PFSK-1 (cell line): ENCODE results near the gene NLK.

Experiments used
- FOXP2 ChIP-seq: optimal IDR thresholded peaks from 2 replicates; pipeline ENCODE3; 2011; ENCODE audit warnings: borderline replicate concordance, control low read depth, inconsistent platforms; ENCODE audit not compliant: insufficient read depth; ENCODE audit errors: extremely low read length, extremely low read depth
- POLR2AphosphoS5 ChIP-seq: IDR thresholded peaks from 2 replicates; pipeline ENCODE4 v1.6.1; 2012; ENCODE audit warnings: low read depth, mild to moderate bottlenecking, control low read depth, low read length, moderate library complexity
- REST ChIP-seq, 2 experiments: IDR thresholded peaks; 2 replicates each; pipeline versions ENCODE4 v1.6.1 to v1.8.0; 2011 to 2012; ENCODE audit warnings: low read depth in 2 of 2, low read length in 2 of 2, control low read depth in 1 of 2, inconsistent platforms in 1 of 2, mild to moderate bottlenecking in 1 of 2, moderate library complexity in 1 of 2; ENCODE audit not compliant: insufficient read depth in 1 of 2
- SIN3A ChIP-seq: IDR thresholded peaks from 2 replicates; pipeline ENCODE4 v1.6.1; 2012; ENCODE audit warnings: mild to moderate bottlenecking, low read length, moderate library complexity, borderline replicate concordance; ENCODE audit not compliant: insufficient read depth
- TAF1 ChIP-seq: IDR thresholded peaks from 2 replicates; pipeline ENCODE4 v1.6.1; 2012; ENCODE audit warnings: low read length, control low read depth, borderline replicate concordance; ENCODE audit not compliant: insufficient read depth

GRCh38 chr17:28047806-28048205 is 5.3 kb downstream of the NLK start:
- TF ChIP-seq TAF1: no peak
- no peak for TF ChIP-seq POLR2AphosphoS5
- no peak for TF ChIP-seq SIN3A
- TF ChIP-seq REST (IDR thresholded peaks at IDR 0.05; ENCODE audit: insufficient read depth in 1 of 2, low read depth in 2 of 2, low read length in 2 of 2): no peak
- TF ChIP-seq FOXP2: no peak
